Mononuclear cell (primary cell): ENCODE measurements around the gene ZNF433. TPM values are rescaled to one million over a fixed set of nuclear protein-coding genes. Genes with fewer than 3 reads are reported as not detected.
A peak's percentile ranks its signal among the peaks of the same experiment; 100 is the strongest.
"Not testable (repeated sequence)": the region's sequence is repeated elsewhere in the genome, so short reads cannot be mapped to it uniquely, and the experiment has no call there.

ENCODE experiments used
- H3K27me3 ChIP-seq: 2 replicates; pipeline ENCODE4 v1.6.0; 2011; ENCODE audit warnings: low read length, control low read depth; ENCODE audit not compliant: insufficient read depth
- H3K4me1 ChIP-seq: 2 replicates; pipeline ENCODE4 v1.5.1; 2011; ENCODE audit warnings: mild to moderate bottlenecking, low read length, control low read depth; ENCODE audit not compliant: insufficient read depth
- H3K4me3 ChIP-seq: 2 replicates; pipeline ENCODE4 v1.5.1; 2011; ENCODE audit warnings: mild to moderate bottlenecking, low read length, moderate library complexity
- H3K9me3 ChIP-seq: 2 replicates; pipeline ENCODE4 v1.5.1; 2011; ENCODE audit warnings: low read depth, mild to moderate bottlenecking, control low read depth, low read length
- total RNA-seq: library from RNA; depleted of rRNA; stranded (reverse); fragments of >200 nt; gene quantifications from one replicate; pipeline ENCODE4 v1.2.3, GENCODE V29; 2012

Gene ZNF433
- total RNA-seq: 0.63 TPM

DNA sequence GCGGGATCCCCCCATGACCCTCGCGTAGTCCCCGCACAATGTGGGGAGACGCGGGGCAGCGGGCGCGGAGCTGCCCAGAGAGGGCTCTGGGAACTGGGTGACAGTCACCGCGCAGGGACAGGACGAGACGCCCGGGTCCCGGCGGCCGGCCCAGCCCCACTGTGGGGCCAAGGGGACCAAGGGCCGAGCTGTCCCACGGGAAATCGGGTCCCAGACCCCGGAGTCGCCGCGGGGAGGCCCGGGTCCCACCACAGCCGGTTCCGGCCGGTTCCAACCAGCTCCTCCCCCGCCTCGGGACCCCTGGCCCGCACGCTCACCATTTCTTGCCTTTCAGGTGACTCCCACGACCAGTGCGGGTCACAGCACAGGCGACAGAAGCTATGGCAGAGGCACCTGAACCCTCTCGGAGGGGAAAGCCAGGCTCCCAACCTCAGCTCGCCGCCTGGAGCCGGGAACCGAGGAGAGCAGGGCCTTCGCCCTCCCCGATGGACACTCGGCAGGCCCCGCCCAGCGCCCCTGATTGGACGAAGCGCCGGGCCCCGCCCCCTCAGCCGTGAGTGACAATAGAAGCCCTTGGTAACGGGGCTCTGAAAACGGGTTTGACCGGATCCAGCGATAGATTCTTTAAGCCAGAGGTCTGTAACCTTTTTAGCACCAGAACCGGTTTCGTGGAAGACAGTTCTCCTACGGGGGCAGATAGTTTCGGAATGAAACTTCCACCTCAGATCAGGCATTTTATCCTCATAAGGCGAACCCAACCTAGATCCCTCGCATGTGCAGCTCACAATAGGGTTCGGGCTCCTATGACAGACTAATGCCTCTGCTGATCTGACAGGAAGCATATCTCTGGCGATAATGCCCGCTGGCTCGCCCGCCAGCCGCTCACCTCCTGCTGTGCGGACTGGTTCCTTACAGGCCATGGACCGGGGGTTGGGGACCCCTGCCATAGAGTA, at the start of gene ZNF433:
Gene ZNF433 (minus strand): TSS at position 460 of the 953 bp plus-strand sequence. CDS start 140 bp downstream, at position 320.
- Histone ChIP-seq H3K4me3 (peak within 1 kb of the TSS; percentile 58), H3K27me3 (no peaks in the 10 kb centered on the region), H3K4me1 (peaks cover 15% of the 10 kb centered on the region), H3K9me3 (no peaks in the 10 kb centered on the region)

DNA sequence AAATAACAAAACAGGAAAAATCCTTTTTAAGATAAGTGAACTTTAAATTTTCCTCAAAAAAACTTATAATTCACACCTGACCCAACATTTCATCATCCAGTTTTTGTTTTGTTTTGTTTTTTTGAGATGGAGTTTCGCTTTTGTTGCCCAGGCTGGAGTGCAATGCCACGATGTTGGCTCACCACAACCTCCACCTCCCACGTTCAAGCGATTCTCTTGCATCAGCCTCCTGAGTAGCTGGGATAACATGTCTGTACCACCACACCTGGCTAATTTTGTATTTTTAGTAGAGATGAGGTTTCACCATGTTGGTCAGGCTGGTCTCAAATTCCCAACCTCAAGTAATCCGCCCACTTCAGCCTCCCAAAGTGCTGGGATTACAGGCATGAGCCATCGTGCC, 47.9 kb upstream of the ZNF433 start:
- not testable (repeated sequence) for H3K27me3 ChIP-seq, H3K4me1 ChIP-seq, H3K4me3 ChIP-seq
- peaks cover 30% of the 10 kb centered on the region for H3K9me3 ChIP-seq

DNA sequence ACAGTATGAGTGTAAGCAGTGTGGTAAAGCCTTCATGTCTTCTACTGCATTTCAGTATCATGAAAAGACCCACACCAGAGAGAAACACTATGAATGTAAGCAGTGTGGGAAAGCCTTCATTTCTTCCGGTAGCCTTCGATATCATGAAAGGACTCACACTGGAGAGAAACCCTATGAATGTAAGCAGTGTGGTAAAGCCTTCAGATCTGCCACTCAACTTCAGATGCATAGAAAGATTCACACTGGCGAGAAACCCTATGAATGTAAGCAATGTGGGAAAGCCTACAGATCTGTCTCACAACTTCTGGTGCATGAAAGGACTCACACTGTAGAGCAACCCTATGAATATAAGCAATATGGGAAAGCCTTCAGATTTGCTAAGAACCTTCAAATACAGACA, 41.9 kb upstream of the ZNF433 start:
- H3K4me3 ChIP-seq: no peak overlapping the region
- H3K4me1 ChIP-seq: no peaks in the 10 kb centered on the region
- H3K27me3 ChIP-seq: no peaks in the 10 kb centered on the region
- peaks cover 80% of the 10 kb centered on the region for H3K9me3 ChIP-seq

DNA sequence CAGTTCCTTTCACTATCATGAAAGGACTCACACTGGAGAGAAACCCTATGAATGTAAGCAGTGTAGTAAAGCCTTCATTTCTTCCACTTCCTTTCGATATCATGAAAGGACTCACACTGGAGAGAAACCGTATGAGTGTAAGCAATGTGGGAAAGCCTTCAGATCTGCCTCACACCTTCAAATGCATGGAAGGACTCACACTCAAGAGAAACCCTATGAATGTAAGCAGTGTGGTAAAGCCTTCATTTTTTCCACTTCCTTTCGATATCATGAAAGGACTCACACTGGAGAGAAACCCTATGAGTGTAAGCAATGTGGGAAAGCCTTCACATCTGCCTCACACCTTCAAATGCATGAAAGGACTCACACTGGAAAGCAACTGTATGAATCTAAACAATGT, 40.9 kb upstream of the ZNF433 start:
- H3K9me3 ChIP-seq: peaks cover 89% of the 10 kb centered on the region
- not testable (repeated sequence) for H3K27me3 ChIP-seq, H3K4me1 ChIP-seq, H3K4me3 ChIP-seq

DNA sequence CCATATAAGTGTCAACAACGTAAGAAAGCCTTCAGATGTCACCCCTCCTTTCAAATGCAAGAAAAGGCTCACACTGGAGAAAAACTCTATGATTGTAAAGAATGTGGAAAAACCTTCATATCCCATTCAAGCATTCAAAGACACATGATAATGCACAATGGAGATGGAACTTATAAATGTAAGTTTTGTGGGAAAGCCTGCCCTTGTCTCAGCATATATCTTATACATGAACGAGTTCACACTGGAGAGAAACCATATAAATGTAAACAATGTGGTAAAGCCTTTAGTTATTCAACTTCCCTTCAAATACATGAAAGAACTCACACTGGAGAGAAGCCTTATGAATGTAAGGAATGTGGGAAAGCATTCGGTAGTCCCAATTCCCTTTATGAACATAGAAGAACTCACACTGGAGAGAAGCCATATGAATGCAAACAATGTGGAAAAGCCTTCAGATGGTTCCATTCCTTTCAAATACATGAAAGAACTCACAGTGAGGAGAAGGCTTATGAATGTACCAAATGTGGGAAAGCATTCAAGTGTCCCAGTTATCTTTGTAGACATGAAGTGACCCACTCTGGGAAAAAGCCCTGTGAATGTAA, 40.2 kb upstream of the ZNF433 start:
- H3K4me1 ChIP-seq: no peaks in the 10 kb centered on the region
- peaks cover 89% of the 10 kb centered on the region for H3K9me3 ChIP-seq
- no peaks in the 10 kb centered on the region for H3K27me3 ChIP-seq
- no peak overlapping the region for H3K4me3 ChIP-seq

DNA sequence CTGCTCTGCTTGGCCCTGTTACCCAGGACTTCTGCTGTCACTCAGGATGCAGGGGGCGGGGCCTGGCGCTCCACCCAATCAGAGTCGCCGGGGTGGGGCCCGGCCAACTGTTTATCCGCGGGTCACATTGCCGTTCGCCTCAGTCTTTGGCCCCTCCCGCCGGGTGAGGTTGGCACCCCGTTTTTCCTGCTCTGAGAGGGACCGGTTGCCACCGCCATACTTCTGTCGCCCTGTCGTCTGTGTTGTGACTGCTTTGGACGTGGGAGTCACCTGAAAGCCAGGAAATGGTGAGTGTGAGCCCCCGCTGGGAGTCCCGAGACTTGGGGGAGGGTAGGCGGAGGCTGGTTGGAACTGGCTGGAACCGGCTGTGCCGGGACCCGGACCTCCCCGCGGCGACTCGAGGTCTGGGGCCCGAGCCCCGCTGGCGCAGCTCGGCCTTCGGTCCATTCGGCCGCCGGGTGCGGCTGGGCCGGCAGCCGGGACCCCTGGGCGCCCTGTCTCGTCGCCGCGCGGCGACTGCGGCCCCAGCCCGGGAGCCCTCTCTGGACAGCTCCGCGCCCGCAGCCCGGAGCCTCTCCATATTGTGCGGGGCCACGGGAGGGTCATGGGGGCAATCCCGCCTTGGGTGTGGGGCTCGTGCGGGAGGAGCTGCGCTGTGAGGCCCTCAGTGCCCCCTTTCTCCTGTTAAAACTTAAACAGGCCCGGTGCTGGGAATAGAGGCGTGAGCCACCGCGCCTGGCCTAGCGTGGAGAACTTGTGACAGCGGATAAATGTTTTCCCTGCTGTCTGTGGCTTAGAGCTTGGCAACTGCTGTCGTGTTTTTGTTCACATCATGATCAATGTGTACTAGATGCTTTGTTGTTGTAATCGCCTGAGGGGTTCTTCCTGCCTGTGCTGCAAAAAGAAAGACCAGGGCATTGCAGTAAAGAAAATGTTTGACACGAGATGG, 29.4 kb upstream of the ZNF433 start, which contains the start of gene ZNF844:
Gene ZNF844 (plus strand): TSS at position 142 of the 949 bp plus-strand sequence. CDS start 143 bp downstream, at position 285.
- peak within 1 kb of the TSS; percentile 83 for H3K4me3 ChIP-seq
- H3K27me3 ChIP-seq: no peaks in the 10 kb centered on the region
- H3K9me3 ChIP-seq: no peaks in the 10 kb centered on the region
- peaks cover 13% of the 10 kb centered on the region for H3K4me1 ChIP-seq

GRCh38 chr19:12055784-12056183, 20.3 kb upstream of the ZNF433 start:
- Histone ChIP-seq H3K27me3 (peaks cover 4% of the 10 kb centered on the region), H3K4me3 (no peak overlapping the region), H3K4me1 (peaks cover 21% of the 10 kb centered on the region), H3K9me3 (no peaks in the 10 kb centered on the region)

DNA sequence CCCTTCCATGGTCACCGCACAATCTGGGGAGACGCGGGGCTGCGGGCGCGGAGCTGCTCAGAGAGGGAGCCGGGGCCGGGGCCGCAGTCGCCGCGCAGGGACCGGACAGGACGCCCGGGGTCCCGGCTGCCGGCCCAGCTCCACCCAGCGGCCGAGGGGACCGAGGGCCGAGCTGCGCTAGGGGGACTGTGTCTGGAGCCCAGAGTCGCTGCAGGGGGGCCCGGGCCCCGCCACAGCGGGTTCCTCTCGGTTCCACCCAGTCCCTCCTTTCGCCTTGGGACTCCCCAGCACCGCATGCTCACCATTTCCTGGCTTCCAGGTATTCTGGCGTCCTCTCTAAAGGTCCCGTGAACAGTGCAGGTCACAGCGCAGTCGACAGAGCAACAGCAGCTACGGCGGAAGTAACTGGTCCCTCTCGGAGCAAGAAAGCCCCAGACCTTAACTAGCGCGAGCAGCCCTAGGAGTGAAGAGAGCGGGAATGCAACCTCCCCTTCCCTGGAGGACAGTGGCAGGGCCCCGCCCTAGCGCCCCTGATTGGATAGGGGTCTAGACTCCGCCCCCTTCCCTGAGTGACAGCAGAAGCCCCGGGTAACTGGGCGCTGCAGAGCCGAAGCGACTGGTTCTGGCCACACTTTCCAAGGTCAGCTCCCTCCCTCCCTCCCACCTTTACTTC, 17.2 kb upstream of the ZNF433 start, which contains the start of gene ZNF878:
Gene ZNF878 (minus strand): TSS at position 465 of the 673 bp plus-strand sequence. CDS start 160 bp downstream, at position 305.
- no peaks in the 10 kb centered on the region for H3K9me3 ChIP-seq
- peaks cover 4% of the 10 kb centered on the region for H3K27me3 ChIP-seq
- H3K4me1 ChIP-seq: peaks cover 19% of the 10 kb centered on the region
- H3K4me3 ChIP-seq: peak within 1 kb of the TSS; percentile 45

DNA sequence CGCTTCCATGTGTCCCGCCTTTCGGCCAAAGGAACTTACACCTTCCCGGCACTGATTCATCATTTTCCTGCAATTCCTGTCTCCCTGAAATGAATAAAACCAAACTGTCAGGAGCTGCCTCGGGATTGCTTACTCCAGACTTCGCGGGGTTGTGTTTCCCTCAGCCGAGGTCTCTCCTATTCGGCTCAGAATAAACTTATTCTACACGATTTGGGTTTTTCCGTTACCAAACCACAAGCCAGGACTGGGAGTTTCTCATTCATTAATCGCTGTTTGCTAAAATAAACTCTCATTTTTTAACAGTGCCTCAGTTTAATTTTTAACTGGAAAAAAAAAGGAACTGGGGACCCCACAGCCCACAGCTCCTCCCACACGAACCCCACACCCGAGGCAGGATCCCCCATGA, 16.6 kb upstream of the ZNF433 start:
- Histone ChIP-seq H3K4me1 (peaks cover 19% of the 10 kb centered on the region), H3K9me3 (no peaks in the 10 kb centered on the region), H3K27me3 (peaks cover 4% of the 10 kb centered on the region), H3K4me3 (peak overlapping the region; percentile 45)

GRCh38 chr19:12047868-12048267, 12.4 kb upstream of the ZNF433 start:
- no peak overlapping the region for H3K4me3 ChIP-seq
- peaks cover 4% of the 10 kb centered on the region for H3K27me3 ChIP-seq
- peaks cover 14% of the 10 kb centered on the region for H3K4me1 ChIP-seq

DNA sequence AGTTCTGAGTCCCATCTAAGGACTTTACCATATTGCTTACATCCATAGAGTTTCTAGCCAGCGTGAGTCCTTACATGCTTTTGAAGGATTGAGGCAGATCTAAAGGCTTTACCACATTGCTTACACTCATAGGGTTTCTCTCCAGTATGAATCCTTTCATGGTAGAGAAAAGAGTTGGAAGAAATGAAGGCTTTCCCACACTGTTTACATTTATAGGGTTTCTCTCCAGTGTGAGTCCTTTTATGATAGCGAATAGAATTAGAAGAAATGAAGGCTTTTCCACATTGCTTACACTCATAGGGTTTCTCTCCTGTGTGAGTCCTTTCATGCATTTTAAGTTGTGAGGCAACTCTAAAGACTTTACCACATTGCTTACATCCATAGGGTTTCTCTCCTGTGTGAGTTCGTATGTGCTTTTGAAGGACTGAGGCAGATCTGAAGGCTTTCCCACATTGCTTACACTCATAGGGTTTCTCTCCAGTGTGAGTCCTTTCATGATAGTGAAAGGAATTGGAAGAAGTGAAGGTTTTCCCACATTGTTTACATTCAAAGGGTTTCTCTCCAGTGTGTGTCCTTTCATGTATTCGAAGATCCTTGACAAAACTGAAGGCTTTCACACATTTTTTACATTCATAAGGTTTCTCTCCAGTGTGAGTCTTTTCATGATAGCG, 8.4 kb upstream of the ZNF433 start:
- Histone ChIP-seq H3K9me3 (peaks cover 36% of the 10 kb centered on the region), H3K4me3 (no peak overlapping the region), H3K27me3 (no peaks in the 10 kb centered on the region), H3K4me1 (no peaks in the 10 kb centered on the region)

More at GRCh38 chr19:12047868-12048267, 12.4 kb upstream of the ZNF433 start:
- H3K9me3 ChIP-seq: peaks cover 27% of the 10 kb centered on the region

- H3K4me1 ChIP-seq: no peaks in the 10 kb centered on the region
- no peak overlapping the region for H3K4me3 ChIP-seq
- no peaks in the 10 kb centered on the region for H3K27me3 ChIP-seq
- peaks cover 36% of the 10 kb centered on the region for H3K9me3 ChIP-seq
Measured at GRCh38 chr19:12042893-12043292, 7.4 kb upstream of the ZNF433 start.

DNA sequence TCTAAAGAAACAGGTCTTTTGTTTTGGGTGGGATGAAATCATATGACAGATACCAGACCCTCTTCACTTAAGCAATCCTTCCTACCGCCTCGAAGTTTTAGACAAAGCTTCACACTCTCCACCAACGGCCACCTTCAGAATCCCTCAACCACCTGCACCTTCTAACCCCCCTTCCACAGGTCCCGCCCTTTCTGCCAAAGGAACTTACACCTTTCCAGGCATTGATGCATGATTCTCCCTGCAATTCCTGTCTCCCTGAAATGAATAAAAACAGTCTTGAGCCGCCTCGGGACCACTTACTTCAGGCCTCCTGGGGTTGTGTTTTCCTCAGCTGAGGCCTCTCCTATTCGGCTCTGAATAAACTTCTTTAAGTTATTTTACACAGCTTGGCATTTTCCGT, 859 bp downstream of the ZNF433 start:
- peaks cover 15% of the 10 kb centered on the region for H3K4me1 ChIP-seq
- no peaks in the 10 kb centered on the region for H3K9me3 ChIP-seq
- H3K27me3 ChIP-seq: no peaks in the 10 kb centered on the region
- no peak overlapping the region for H3K4me3 ChIP-seq

DNA sequence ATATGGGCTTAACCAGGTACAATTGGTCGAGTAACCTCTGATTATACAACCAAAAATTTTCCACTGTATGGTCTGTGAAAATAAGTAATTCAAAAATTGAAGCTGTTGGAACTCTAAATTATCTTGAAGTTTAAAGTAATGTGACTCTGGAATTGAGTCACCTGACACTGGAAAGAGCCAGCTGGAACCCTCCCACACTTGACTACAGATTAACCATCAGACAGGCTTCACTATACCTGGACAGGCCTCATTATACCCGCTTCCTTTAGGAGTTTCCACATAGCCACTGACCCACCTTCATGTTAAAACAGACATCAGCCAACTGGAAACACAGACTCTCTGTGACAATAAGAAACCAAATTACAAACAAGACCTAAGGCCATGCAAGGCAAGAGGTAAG, 1.3 kb downstream of the ZNF433 start:
- Histone ChIP-seq H3K9me3 (no peaks in the 10 kb centered on the region), H3K4me1 (peaks cover 15% of the 10 kb centered on the region), H3K4me3 (no peak overlapping the region)

More for the DNA sequence above, 1.3 kb downstream of the ZNF433 start:
- no peaks in the 10 kb centered on the region for H3K27me3 ChIP-seq
